ENCODE data around the gene STPG3. TPM values are rescaled to one million over a fixed set of nuclear protein-coding genes. Genes with fewer than 3 reads are reported as not detected.
A peak's percentile ranks its signal among the peaks of the same experiment; 100 is the strongest.

The STPG3 gene
- total and polyA plus RNA-seq, 9 of the 15 experiments (the other 6 are each of a cell fraction or from before 2014, with no cell fraction given) = not detected

GRCh38 chr9:137256362-137256761 lies 5.3 kb downstream of the STPG3 start:
- CTCF ChIA-PET (ENCODE audit: low intra/inter-chr PET ratio) = no interaction called here
- ATAC-seq (no peak), FAIRE-seq (no peak), DNase-seq (ENCODE audit: extremely low read depth in 1 of 4, low spot score in 3 of 4) (no peak)
- peaks cover 31% of the 10 kb centered on the region for H3K36me3 ChIP-seq (ENCODE audit: control insufficient read depth, insufficient read depth, low read length)
- peak overlapping the region; percentile 100 for H3K4me3 ChIP-seq
- no peaks in the 10 kb centered on the region for H3K9me1 ChIP-seq (ENCODE audit: control insufficient read depth, insufficient read depth, low read length)
- peak overlapping the region; percentile 97 for H3K4me2 ChIP-seq (ENCODE audit: insufficient read depth, low read length)
- in situ Hi-C loops (cut with MboI) = no loop called here
- WGBS (ENCODE audit: insufficient coverage, low coverage, missing lambda C conversion rate) = 84% methylated on average over 15 of the region's 15 CpGs
- POLR2A ChIA-PET = interaction anchor here (0.7 to 8.3 kb wide), 3 partner anchors 10 to 17 kb away, joined by 3 to 221 read pairs (median 4); partner anchors contain the start of gene TUBB4B
- intact Hi-C loops (cut with micrococcal nuclease) = no loop called here
- BruUV-seq (replicated peaks) = no TSS peak
- H3K9ac ChIP-seq (ENCODE audit: insufficient read depth in 1 of 2, low read depth in 2 of 2, low read length in 2 of 2) = peak overlapping the region; percentile 90 to 95; a peak in 3 of 4 replicates
- peaks cover 39% of the 10 kb centered on the region for H3K79me2 ChIP-seq (ENCODE audit: control insufficient read depth, insufficient read depth, low read length)
- no peaks in the 10 kb centered on the region for H3K9me3 ChIP-seq (replicated peaks; ENCODE audit: control insufficient read depth, insufficient read depth, low read depth, low read length)
- H3K4me1 ChIP-seq (replicated peaks in 1 of 2; ENCODE audit: control insufficient read depth in 2 of 2, insufficient read depth in 2 of 2, low read length in 2 of 2) = peaks cover 13 to 55% of the 10 kb centered on the region in 2 experiments
- no peaks in the 10 kb centered on the region; the same call in 1 of the 2 replicates for H4K20me1 ChIP-seq (replicated peaks; ENCODE audit: control insufficient read depth, insufficient read depth, low read length)
- no peak overlapping the region for H2AFZ ChIP-seq (ENCODE audit: low read depth, low read length)
- no peaks in the 10 kb centered on the region for H3K27me3 ChIP-seq (ENCODE audit: control insufficient read depth in 2 of 2, insufficient read depth in 2 of 2, low read length in 2 of 2)
- no peak overlapping the region; the same call in 1 of the 3 replicates for H3K27ac ChIP-seq (ENCODE audit: extremely low read depth, low read depth, low read length)
- TF ChIP-seq ZNF644 (tag; IDR thresholded peaks at IDR 0.05; ENCODE audit: low read depth) = no peak
- no peak for TF ChIP-seq IFI16 (CRISPR knock-in tag; IDR thresholded peaks at IDR 0.05)
- no peak for TF ChIP-seq GTF3C2 (IDR thresholded peaks at IDR 0.05; ENCODE audit: borderline replicate concordance, extremely low read depth, insufficient read length)
- TF ChIP-seq KAT7 (CRISPR knock-in tag; IDR thresholded peaks at IDR 0.05; ENCODE audit: borderline replicate concordance) = 0 out of 2 replicates have a peak, but pooled peaks have one; percentile 10
- TF ChIP-seq BHLHE40 (IDR thresholded peaks at IDR 0.05; ENCODE audit: low read length) = no peak
- no peak for TF ChIP-seq RBM34 (IDR thresholded peaks at IDR 0.05; ENCODE audit: borderline replicate concordance, insufficient read depth, low read length)
- TF ChIP-seq EZH2 (IDR thresholded peaks at IDR 0.05; ENCODE audit: borderline replicate concordance, low read depth, low read length) = no peak
- TF ChIP-seq TSHZ1 (CRISPR knock-in tag; IDR thresholded peaks at IDR 0.05) = no peak
- no peak for TF ChIP-seq HDGF (IDR thresholded peaks at IDR 0.05)
- TF ChIP-seq ZZZ3 (IDR thresholded peaks at IDR 0.05) = no peak
- no peak for TF ChIP-seq HLTF (IDR thresholded peaks at IDR 0.05)
- no peak for TF ChIP-seq ZHX1 (conservative IDR thresholded peaks at IDR 0.05; ENCODE audit: low read length)
